GM23338 (cell line): ENCODE results near the gene CLSTN1. TPM values are rescaled to one million over a fixed set of nuclear protein-coding genes. Genes with fewer than 3 reads are reported as not detected.

Source experiments
- ATAC-seq: fragments of 200-7000 bp; cut with Tn5 transposase; 3 replicates; pipeline ENCODE4 v1.9.1; 2020
- DNase-seq: peaks from one replicate; pipeline ENCODE4 v3.0.0-alpha.2; 2015; ENCODE audit warnings: low spot score
- H2AFZ ChIP-seq: fragments of 200-600 bp; sonication (generic); 2 replicates; pipeline ENCODE4 v1.8.0; 2016; ENCODE audit warnings: antibody characterized with exemption, mild to moderate bottlenecking, moderate library complexity
- H3F3A ChIP-seq: fragments of 200-600 bp; sonication (generic); replicated peaks from 2 replicates; pipeline ENCODE4 v1.8.0; 2017; ENCODE audit warnings: antibody characterized with exemption, mixed run types, low read depth
- H3K27ac ChIP-seq: fragments of 200-600 bp; sonication (generic); 2 replicates; pipeline ENCODE4 v1.6.1; 2016; ENCODE audit warnings: low read depth
- H3K27me3 ChIP-seq: fragments of 200-600 bp; sonication (generic); 2 replicates; pipeline ENCODE4 v1.8.0; 2016; ENCODE audit warnings: mild to moderate bottlenecking, mixed run types, moderate library complexity; ENCODE audit not compliant: insufficient read depth
- H3K36me3 ChIP-seq: fragments of 200-600 bp; sonication (generic); 2 replicates; pipeline ENCODE4 v1.8.0; 2016; ENCODE audit warnings: mild to moderate bottlenecking; ENCODE audit not compliant: insufficient read depth
- H3K4me1 ChIP-seq: fragments of 200-600 bp; sonication (generic); 2 replicates; pipeline ENCODE4 v1.8.0; 2016; ENCODE audit warnings: mild to moderate bottlenecking, moderate library complexity; ENCODE audit not compliant: insufficient read depth
- H3K4me2 ChIP-seq: fragments of 200-600 bp; sonication (generic); 2 replicates; pipeline ENCODE4 v1.7.1; 2017; ENCODE audit warnings: mixed run types
- H3K4me3 ChIP-seq: fragments of 200-600 bp; sonication (generic); 2 replicates; pipeline ENCODE4 v1.6.1; 2016; ENCODE audit warnings: mixed run types
- H3K79me2 ChIP-seq: fragments of 200-600 bp; sonication (generic); replicated peaks from 2 replicates; pipeline ENCODE4 v1.8.0; 2017; ENCODE audit warnings: mild to moderate bottlenecking; ENCODE audit not compliant: insufficient read depth
- H3K9me2 ChIP-seq: fragments of 200-600 bp; sonication (generic); 2 replicates; pipeline ENCODE4 v1.8.0; 2017; ENCODE audit not compliant: insufficient read depth
- H4K20me1 ChIP-seq: fragments of 200-600 bp; sonication (generic); replicated peaks from 2 replicates; pipeline ENCODE4 v1.8.0; 2017; ENCODE audit warnings: mild to moderate bottlenecking; ENCODE audit not compliant: insufficient read depth
- H3K27ac Mint-ChIP-seq: 2 replicates; pipeline ENCODE4 v1.8.0; 2020; ENCODE audit warnings: inconsistent platforms, mild to moderate bottlenecking, moderate library complexity, mixed read lengths
- H3K27me3 Mint-ChIP-seq: 3 replicates; pipeline ENCODE4 v1.8.0; 2022; ENCODE audit warnings: low read depth, mild to moderate bottlenecking, moderate library complexity, mixed read lengths, inconsistent platforms; ENCODE audit not compliant: insufficient read depth, poor library complexity
- H3K36me3 Mint-ChIP-seq: 3 replicates; pipeline ENCODE4 v1.8.0; 2021; ENCODE audit warnings: low read depth, mild to moderate bottlenecking, inconsistent platforms, moderate library complexity, mixed read lengths
- H3K4me1 Mint-ChIP-seq: 3 replicates; pipeline ENCODE4 v1.8.0; 2020; ENCODE audit warnings: mild to moderate bottlenecking, inconsistent platforms, mixed read lengths
- H3K4me3 Mint-ChIP-seq: 3 replicates; pipeline ENCODE4 v1.8.0; 2021; ENCODE audit warnings: moderate library complexity, mild to moderate bottlenecking, inconsistent platforms, mixed read lengths
- H3K9me3 Mint-ChIP-seq: 3 replicates; pipeline ENCODE4 v1.8.0; 2020; ENCODE audit warnings: moderate library complexity, mild to moderate bottlenecking, inconsistent platforms, mixed read lengths
- CREB1 ChIP-seq: fragments of 250-450 bp; sonication (Bioruptor Pico); IDR thresholded peaks from 2 replicates; pipeline ENCODE4 v1.5.0; 2020; ENCODE audit warnings: low read depth, mild to moderate bottlenecking, moderate library complexity
- ETS1 ChIP-seq: IDR thresholded peaks from 2 replicates; pipeline ENCODE4 v1.6.1; 2016; ENCODE audit warnings: antibody characterized with exemption
- EZH2 ChIP-seq: fragments of 200-600 bp; sonication (generic); IDR thresholded peaks from one replicate; pipeline ENCODE4 v1.8.0; 2017; ENCODE audit warnings: antibody characterized with exemption, mild to moderate bottlenecking, low read depth; ENCODE audit not compliant: unreplicated experiment
- JUNB ChIP-seq: IDR thresholded peaks from one replicate; pipeline ENCODE4 v1.6.1; 2016; ENCODE audit warnings: antibody characterized with exemption; ENCODE audit not compliant: unreplicated experiment
- NANOG ChIP-seq: IDR thresholded peaks from 2 replicates; pipeline ENCODE4 v1.6.1; 2016; ENCODE audit warnings: antibody characterized with exemption, borderline replicate concordance
- POLR2AphosphoS5 ChIP-seq: IDR thresholded peaks from 2 replicates; pipeline ENCODE4 v1.6.1; 2016; ENCODE audit warnings: antibody characterized with exemption, low read depth
- REST ChIP-seq: IDR thresholded peaks from one replicate; pipeline ENCODE4 v1.6.1; 2018; ENCODE audit warnings: antibody characterized with exemption; ENCODE audit not compliant: unreplicated experiment
- STAT1 ChIP-seq: IDR thresholded peaks from one replicate; pipeline ENCODE4 v1.6.1; 2016; ENCODE audit warnings: antibody characterized with exemption; ENCODE audit not compliant: unreplicated experiment
- ZNF114 ChIP-seq: fragments of 250-450 bp; sonication (Bioruptor Pico); IDR thresholded peaks from 2 replicates; pipeline ENCODE4 v1.5.0; 2020; ENCODE audit warnings: mild to moderate bottlenecking, moderate library complexity
- ZNF331 ChIP-seq: fragments of 250-450 bp; sonication (Bioruptor Pico); IDR thresholded peaks from 2 replicates; pipeline ENCODE4 v1.5.0; 2020; ENCODE audit warnings: low read depth, mild to moderate bottlenecking, moderate library complexity
- polyA plus RNA-seq: library from polyadenylated mRNA; unstranded; fragments of >200 nt; fragmentation: Nextera tagmentation; extraction: Ambion mirVana; gene quantifications from 2 replicates; pipeline ENCODE4 v1.2.1, GENCODE V29; 2016
- total RNA-seq: library from RNA; depleted of rRNA; stranded (reverse); fragments of >200 nt; shearing (Covaris generic); gene quantifications from 2 replicates; pipeline ENCODE4 v1.2.3, GENCODE V29; 2014
- TF ChIP-seq, protein P1 (sequence below), 2 experiments: fragments of 200-600 bp in 1 of 2; sonication (generic) in 1 of 2; conservative IDR thresholded peaks; 2 replicates each; pipeline versions ENCODE4 v1.5.1 to v1.6.1; 2016 to 2017; ENCODE audit warnings: antibody characterized with exemption in 2 of 2, low read depth in 2 of 2, mild to moderate bottlenecking in 2 of 2, moderate library complexity in 1 of 2

Gene CLSTN1
- total and polyA plus RNA-seq, 2 experiments from 2014 or later, result 38.5 to 66.2 TPM

DNA sequence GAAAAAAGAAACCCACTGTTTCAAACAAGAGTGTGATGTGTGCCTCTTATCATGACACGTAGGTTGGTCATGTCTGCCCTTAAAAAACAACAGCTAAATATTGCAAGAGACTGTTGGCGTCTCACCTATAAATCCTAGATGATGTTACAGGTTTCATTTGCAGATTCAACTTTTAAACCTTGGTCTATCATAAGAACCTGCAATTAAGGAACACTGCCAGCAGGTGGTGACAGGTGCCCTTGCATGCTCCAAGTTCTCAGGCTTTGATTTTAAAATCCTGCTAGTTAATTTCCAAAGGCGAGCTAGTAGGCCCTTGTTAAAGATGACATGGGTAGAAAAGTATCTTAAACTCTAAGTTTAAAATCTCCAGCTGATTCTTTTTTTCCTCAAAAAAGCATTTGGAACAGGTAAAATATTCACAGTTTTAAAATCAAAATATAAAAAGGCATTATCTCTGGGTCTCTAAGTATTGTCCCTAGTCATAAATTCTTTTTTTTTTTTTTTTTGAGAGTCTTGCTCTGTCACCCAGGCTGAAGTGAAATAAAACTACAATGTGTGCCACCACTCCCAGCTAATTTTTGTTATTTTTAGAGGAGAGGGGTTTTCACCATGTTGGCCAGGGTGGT lies 39.1 kb downstream of the CLSTN1 start:
- H3K27me3 Mint-ChIP-seq, result peaks cover 4% of the 10 kb centered on the region
- Histone ChIP-seq H3K4me2 (no peak overlapping the region), H3K9me2 (no peaks in the 10 kb centered on the region), H3K27me3 (no peaks in the 10 kb centered on the region), H3F3A (no peaks in the 10 kb centered on the region; the same call in 1 of the 2 replicates), H3K79me2 (peaks cover 80% of the 10 kb centered on the region), H3K4me1 (peaks cover 12% of the 10 kb centered on the region), H3K4me3 (no peak overlapping the region), H2AFZ (no peak overlapping the region), H4K20me1 (peaks cover 20% of the 10 kb centered on the region), H3K36me3 (no peaks in the 10 kb centered on the region), H3K27ac (peak overlapping the region; percentile 56)
- H3K36me3 Mint-ChIP-seq, result 0 out of 3 replicates have a peak, but pooled peaks cover 8% of the 10 kb centered on the region
- TF ChIP-seq, protein P1, sequence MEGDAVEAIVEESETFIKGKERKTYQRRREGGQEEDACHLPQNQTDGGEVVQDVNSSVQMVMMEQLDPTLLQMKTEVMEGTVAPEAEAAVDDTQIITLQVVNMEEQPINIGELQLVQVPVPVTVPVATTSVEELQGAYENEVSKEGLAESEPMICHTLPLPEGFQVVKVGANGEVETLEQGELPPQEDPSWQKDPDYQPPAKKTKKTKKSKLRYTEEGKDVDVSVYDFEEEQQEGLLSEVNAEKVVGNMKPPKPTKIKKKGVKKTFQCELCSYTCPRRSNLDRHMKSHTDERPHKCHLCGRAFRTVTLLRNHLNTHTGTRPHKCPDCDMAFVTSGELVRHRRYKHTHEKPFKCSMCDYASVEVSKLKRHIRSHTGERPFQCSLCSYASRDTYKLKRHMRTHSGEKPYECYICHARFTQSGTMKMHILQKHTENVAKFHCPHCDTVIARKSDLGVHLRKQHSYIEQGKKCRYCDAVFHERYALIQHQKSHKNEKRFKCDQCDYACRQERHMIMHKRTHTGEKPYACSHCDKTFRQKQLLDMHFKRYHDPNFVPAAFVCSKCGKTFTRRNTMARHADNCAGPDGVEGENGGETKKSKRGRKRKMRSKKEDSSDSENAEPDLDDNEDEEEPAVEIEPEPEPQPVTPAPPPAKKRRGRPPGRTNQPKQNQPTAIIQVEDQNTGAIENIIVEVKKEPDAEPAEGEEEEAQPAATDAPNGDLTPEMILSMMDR (conservative IDR thresholded peaks at IDR 0.05; ENCODE audit: low read depth in 2 of 2), result peak; percentile 86 to 96
- TF ChIP-seq REST, result no peak
- DNase-seq, result peak; percentile 92
- peaks cover 19% of the 10 kb centered on the region for H3K4me1 Mint-ChIP-seq
- H3K9me3 Mint-ChIP-seq, result no peaks in the 10 kb centered on the region
- no peak overlapping the region for H3K4me3 Mint-ChIP-seq
- ATAC-seq, result peak; percentile 37; the same call in 2 of the 3 replicates
- no peak overlapping the region; the same call in 1 of the 2 replicates for H3K27ac Mint-ChIP-seq

DNA sequence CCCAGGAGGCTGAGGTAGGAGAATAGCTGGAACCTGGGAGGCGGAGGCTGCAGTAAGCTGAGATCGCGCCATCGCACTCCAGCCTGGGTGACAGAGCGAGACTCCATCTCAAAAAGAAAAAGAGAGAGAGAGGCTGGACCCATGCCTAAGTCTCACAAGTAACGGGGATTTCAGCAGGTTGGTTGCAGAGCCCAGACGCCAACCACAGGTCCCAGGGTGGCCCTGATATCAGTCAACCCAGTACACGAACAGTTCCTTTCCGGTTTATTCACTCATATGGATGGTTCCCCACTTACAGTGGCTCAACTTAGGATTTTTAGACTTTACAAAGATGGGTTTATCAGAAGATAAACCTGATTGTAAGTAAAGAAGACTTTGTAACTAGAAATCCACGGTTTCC lies 40.9 kb downstream of the CLSTN1 start:
- no peaks in the 10 kb centered on the region for H3K9me2 ChIP-seq
- peaks cover 27% of the 10 kb centered on the region for H4K20me1 ChIP-seq
- Mint-ChIP-seq H3K9me3 (no peaks in the 10 kb centered on the region), H3K4me1 (peaks cover 10% of the 10 kb centered on the region), H3K27me3 (peaks cover 4% of the 10 kb centered on the region), H3K36me3 (no peaks in the 10 kb centered on the region), H3K4me3 (no peak overlapping the region), H3K27ac (no peak overlapping the region)
- no peaks in the 10 kb centered on the region for H3K36me3 ChIP-seq
- H3F3A ChIP-seq, result no peaks in the 10 kb centered on the region; the same call in 1 of the 2 replicates
- H3K4me2 ChIP-seq, result no peak overlapping the region
- H3K27me3 ChIP-seq, result no peaks in the 10 kb centered on the region
- no peak overlapping the region for H3K27ac ChIP-seq
- H3K79me2 ChIP-seq, result peaks cover 82% of the 10 kb centered on the region
- H2AFZ ChIP-seq, result no peak overlapping the region
- no peak for DNase-seq
- no peak for ATAC-seq
- H3K4me3 ChIP-seq, result no peak overlapping the region
- peaks cover 3% of the 10 kb centered on the region for H3K4me1 ChIP-seq
- TF ChIP-seq POLR2AphosphoS5 (no peak), EZH2 (no peak), NANOG (no peak), ETS1 (no peak), REST (no peak), CREB1 (CRISPR knock-in tag) (no peak), JUNB (no peak), STAT1 (no peak), ZNF331 (CRISPR knock-in tag) (no peak), ZNF114 (CRISPR knock-in tag) (no peak)
- TF ChIP-seq, protein P1 (conservative IDR thresholded peaks at IDR 0.05; ENCODE audit: low read depth in 2 of 2), result no peak
